Stimulated activated CD4-positive, alpha-beta T cell treated with anti-CD3 and anti-CD28 coated beads, Interleukin-4, amount 100 ng/mL, for 4 hours (primary cell): Measurements from ENCODE around the gene STAMBP.
"Not testable (repeated sequence)": the region's sequence is repeated elsewhere in the genome, so short reads cannot be mapped to it uniquely, and the experiment has no call there.

Experiments used
- DNase-seq, 2 experiments: peaks; one replicate each; pipeline ENCODE4 v3.0.0-alpha.2; 2020

Gene STAMBP

DNA sequence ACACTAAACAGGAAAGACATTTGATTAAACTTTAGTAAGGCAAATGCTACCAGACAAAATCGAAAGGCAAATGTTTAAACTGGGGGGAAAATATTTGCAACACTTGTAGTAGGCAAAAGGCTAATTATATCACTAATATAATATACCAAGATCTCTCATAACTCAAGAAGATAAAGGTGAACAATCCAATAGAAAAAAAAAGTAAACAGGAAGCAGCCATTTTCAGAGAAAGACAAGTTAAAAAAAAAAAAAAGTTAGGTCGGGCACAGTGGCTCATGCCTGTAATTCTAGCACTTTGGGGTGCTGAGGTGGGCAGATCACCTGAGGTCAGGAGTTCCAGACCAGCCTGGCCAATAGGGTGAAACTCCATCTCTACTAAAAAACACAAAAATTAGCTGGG is 59.6 kb downstream of the STAMBP start:
- no peak for DNase-seq

DNA sequence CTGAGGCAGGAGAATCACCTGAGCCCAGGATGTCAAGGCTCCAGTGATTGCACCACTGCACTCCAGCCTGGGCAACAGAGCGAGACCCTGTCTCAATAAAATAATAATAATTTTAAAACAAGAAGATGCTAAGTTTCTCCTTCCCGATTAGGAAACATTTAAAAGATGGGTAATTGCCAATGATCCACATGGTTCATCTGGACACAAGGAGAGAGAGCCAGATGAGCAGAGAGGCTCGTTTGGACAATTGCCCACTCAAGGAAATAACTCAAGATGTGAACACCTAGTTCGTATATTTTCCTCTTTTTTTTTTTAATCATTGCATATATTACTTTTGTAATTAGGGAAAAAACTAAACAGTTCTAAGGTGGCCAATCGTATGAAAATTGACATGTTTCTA is 60.4 kb downstream of the STAMBP start:
- DNase-seq: no peak

DNA sequence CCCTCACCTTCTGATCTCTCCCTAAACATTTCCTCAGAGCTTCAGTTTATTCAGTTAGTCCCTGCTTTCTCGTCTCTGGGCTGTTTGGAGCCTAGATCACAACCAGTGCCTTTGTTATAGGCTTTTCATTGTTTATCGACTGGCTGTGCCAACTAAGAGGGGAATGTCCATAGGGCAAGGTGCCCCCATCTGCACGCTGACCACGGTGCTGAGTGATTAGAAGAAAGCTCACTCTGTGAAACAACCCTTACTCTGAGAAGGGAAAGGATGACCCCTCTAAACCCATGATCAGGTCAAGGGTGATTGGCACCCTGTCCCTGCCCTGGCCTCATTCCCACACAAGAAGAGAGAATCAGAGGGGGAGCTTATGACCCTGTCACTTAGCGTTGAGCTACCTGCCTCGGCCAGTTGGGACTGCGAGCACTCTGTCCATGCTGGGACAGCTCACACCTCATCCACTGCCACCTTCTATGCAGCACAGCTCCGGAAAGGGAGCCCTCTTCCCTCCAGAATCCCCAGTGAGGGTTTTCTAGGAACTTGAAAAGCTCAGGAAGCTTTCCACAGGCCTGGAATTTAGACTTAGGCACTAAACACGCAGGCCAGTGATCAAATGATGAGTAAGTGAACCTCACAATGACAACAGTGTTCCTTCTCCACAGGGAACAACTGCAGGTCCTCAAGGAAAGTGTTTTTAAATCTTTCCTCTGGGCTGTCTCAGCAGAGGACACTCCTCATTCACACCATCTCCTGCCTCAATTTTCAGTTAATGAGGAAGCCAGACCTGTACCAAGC is 61.7 kb downstream of the STAMBP start:
- DNase-seq: no peak

DNA sequence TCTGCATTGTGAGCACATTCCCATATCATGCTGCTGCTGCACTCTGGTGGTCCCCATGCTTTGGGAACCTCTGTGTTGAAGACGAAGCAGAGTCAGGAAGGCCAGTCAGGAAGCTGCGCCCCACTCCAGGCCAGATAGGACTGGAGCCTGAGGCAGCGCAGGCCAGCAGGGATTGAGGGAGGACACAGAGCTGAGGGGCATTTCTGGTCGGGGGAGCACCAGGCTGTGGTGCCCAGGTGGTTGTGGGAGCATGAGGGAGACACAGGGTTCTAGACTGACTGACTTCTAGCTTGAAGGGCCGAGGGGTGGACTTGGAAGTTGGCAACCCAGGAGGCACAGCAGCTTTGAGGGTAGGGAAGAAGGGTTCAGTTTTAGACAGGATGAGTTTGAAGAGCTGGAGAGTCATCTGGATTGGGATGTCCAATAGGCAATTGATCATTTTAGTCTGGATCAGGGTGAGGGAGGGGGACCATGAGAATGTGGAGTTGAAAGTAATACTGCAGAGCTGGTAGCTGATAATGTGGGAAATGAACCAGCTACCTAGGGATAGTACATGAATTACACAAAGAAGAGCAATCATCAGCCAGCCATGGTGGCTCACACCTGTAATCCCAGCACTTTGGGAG is 62.6 kb downstream of the STAMBP start:
- no peak for DNase-seq

DNA sequence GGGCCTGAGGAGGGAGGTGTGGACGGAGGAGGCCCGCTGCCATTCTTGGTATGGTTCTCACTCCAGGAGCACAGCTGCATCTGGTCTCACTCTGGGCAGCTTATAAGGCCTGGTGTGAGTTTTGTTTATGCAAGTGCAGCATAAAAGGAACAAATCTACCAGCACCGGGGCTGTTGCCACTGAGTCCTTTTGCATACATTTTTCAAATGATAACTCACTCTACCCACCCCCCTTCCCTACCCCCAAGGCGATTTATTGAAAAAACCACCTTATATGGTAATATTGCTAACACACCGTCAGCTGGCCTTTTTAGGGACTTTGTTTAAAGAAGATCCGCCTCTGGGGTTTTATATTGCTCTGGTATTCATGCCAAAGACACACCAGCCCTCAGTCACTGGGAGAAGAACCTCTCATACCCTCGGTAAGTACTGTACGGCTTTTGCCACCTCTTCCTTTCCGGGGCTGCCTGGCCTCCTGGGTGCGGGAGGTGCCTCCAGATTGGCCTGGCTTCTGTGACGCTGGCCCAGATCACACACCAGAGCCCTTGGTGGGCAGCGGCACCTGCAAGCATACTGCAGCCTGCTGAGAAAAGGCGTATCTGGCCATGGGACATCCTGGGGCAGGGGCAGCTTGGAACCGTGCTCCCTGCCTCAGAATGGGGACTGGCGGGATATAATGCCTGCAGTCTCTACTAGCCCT is 64.0 kb downstream of the STAMBP start, which contains the start of gene ACTG2:
Gene ACTG2, plus strand, starts transcription at position 378 of the 699 bp plus-strand sequence. CDS start 8,304 bp downstream, outside the sequence.
- no peak for DNase-seq

DNA sequence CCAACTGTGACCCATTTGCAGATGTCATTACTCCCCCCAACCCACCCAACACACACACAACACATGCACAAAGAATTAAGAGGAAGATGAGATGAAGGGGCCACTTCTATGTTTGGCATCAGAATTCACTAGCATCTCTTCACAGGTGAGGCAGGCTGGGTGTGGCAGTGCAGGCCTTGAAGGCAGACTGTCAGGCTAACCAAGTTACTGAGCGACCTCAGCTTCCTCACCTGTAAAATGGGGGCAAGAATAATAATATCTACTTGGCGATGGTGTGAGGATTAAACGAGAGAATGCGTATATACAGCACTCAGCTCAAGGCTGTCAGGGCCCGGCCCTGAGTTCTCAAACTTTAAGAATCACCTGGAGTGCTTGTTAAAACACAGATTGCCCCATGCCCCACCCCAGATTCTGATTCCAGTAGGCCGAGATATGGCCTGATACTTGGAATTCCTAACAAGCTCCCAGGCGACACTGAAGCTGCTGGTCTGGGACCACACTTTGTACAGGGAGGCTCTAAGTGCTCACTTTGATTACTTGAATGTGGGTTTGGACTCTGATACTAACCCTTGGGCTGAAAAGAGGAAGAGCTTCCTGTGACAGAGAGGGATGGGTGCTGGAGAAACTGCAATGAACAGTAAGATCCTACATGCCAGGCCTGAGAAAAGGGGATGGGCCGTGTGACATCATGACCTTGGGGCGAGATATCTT is 65.2 kb downstream of the STAMBP start:
- no peak for DNase-seq

DNA sequence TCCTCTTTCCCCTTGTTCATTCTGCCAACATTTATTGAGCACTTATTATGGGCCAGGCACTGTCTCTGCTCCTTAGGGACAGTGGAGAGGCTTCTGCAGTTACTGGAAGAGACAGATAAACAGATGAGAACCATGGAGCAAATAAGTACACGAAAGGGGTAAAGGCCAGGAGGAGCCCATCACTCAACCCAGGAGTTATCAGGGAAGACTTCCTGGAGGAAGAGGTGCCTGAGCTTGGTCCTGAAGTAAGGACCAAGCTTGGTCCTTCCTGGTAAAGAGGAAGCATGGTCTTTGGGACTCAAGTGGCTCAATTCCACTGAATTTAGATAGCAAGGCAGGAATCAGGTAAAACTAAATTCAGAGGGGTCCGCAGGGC is 65.7 kb downstream of the STAMBP start:
- DNase-seq: no peak

DNA sequence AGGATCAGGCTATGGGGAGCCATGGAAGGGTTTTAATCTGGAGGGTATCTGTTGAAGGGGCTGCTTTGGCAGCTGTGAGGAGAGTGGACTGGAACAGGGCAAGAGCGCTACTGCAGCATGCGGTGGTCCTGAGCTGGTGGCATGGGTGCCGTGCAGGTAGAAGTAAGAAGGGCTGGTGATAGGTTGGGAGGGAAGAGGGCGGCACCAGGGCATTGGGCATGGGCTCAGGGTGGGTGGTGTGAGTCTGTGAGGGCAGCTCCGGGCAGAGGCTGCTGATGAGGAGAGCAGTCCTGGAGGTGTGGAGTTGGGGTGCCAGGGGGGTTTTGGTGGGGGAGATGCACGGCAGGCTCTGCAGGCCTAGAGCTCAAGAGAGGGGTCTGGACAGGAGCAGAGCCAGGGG is 66.1 kb downstream of the STAMBP start:
- DNase-seq: no peak

DNA sequence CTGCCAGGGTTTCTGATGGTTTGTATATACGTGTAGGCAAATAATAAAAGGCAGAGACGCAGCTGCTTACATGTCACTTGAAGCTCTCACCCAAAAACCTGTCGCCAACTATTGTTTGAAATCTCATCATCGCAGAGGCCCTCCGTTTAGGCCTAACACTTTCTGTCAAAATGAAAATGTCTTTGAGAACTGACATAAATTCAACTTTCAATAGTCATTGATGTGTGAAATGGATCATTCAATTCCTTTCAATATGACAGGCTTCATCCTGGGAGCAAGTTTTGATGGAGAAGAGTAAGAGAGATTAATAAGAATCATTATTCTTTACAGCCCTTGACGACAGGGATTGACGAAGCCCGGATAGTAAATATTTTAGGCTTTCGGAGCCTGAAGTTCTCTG is 66.7 kb downstream of the STAMBP start:
- DNase-seq: no peak

DNA sequence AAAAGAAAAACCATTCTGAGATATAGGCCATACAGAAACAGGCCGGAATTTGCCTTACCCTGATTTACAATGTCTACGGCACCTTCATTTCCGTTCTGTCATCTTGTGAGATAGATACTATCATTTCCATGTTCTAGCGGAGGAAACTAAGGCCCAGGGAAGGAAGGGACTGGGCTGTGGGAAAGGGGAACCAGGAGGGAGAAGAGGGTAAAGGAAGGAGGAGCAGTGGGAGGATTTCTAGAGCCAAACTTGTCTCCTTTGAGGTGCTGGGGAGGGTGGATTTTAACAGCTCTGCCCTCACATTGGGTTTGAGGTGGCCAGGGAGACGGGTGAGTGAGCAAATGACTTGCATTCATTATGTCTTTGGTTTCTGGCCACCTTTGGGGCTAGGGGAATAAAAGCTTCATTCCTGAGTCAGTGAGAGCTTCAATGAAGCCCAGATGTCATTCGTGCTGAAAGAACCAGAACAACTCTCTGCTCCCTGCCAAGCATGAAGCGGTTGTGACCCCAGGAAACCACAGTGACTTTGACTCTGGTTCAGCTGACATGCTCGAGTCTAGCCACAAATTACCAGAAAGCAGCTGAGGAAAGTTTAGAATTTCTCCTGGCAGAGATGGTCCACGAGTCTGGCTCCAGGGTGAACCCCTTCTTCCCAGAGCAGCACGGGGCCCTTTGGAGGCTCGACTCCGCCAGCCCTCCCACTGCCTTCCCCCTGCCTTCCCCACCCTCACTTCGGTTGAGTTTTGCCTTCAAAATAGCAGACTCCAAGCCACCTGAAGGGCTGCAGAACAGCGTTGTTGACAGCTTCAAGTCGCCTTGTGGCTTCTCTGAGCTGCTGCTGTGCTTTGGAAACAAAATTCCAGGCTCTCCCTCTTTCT is 67.8 kb downstream of the STAMBP start:
- DNase-seq: peak in 1 of 2 experiments; percentile 24

DNA sequence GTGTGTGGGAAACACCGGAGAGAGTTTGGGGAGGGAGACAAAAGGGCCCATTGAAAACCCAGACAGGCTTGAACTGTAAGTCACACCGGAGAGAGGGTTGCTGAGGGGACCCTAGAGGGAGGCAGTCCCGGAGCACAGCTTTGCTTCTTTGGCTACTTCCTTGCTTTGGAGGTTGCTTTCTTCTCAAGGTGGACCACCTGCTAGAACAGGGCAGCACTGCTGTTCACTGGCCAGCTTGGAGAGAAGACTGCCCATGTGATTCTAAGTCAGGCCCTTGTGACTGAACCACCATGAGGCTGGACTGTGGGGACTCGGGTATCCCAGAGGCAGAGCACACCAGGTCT is 68.5 kb downstream of the STAMBP start:
- no peak for DNase-seq

DNA sequence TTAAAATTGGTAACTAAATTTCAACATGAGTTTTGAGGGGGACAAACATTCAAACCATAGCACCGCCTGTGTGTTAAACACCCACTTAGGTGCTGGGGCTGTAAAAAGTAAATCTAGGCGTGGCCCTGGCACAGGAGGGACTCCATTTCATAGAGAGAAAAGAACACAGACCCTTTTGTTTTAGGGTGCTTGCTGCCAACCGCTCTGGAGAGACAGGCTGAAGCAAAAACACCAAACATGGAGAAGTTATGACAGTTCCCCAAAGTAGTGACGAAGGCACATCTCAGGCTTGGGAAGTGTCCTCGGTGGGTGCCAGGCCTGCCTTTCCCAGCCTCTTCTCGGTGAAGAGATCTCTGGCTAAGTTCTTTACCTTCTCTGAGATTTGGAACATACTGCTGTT is 69.2 kb downstream of the STAMBP start:
- no peak for DNase-seq

DNA sequence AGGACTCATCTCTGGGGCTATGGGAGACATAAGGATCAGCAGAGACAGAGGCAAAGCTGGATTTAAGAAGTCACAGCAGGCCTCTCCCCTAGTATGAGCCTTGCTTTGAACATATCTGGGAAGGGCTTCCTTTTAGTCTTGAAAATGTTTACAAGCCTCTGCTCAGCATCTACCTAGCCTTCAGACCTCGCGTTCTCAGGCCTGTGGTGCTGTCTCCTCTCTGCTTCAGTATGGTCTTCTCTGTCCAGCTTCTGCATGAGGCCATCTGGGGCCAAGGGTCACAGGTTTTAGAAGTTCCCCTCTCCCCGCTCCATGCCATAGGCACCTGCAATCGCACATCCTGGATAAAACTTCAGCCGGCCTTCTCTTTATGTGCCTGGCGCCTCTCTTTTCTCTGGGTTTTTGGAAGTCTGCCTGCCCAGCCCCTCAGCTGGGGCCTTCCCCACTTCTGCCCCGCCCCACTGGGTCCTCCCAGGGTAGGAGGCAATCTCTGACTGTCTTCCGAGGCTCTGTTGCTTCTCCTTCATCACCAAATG is 71.1 kb downstream of the STAMBP start:
- DNase-seq: no peak

DNA sequence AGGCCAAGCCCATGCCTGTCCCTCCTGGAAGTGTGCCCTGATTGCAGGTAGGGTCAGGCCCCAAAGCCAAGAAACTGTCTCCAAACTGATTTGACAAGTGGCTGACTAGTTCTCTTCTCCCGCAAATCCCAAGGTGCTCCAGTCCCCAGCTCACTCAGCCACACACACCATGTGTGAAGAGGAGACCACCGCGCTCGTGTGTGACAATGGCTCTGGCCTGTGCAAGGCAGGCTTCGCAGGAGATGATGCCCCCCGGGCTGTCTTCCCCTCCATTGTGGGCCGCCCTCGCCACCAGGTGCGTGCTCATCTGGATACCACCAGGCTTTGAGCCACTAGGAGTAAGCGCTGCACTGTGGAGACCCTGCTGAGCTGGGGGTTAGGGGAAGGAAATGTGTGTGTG is 72.4 kb downstream of the STAMBP start:
- no peak for DNase-seq

DNA sequence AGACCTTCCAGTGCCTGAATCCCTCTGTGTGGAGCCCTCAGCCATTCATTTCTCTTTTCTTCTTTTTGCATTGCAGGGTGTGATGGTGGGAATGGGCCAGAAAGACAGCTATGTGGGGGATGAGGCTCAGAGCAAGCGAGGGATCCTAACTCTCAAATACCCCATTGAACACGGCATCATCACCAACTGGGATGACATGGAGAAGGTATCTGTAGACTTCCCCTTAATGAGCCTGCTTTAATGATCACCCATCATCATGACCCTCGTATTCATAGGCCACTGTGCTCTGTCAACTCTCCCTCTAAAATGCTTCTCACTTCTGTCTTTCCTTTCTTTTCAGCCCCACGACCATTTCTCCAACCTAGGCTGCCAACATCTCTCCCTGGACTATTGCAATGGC is 73.5 kb downstream of the STAMBP start:
- no peak for DNase-seq

DNA sequence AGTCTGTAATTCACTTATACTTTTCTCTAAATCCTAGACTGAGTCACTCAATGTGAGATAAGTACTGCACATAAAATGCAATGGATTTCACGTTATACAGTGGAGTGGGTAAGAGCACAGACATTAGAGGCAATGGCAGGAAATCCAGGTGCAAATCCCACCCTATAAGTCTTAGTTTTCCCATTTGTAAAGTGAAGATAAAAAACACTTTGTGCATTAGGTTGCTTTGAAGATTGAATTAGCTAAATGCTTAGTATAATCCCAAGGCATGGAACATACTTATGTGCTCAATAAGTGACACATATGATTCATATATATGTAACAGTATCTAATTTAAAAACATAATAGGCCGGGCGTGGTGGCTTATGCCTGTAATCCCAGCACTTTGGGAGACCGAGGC is 74.6 kb downstream of the STAMBP start:
- no peak for DNase-seq

DNA sequence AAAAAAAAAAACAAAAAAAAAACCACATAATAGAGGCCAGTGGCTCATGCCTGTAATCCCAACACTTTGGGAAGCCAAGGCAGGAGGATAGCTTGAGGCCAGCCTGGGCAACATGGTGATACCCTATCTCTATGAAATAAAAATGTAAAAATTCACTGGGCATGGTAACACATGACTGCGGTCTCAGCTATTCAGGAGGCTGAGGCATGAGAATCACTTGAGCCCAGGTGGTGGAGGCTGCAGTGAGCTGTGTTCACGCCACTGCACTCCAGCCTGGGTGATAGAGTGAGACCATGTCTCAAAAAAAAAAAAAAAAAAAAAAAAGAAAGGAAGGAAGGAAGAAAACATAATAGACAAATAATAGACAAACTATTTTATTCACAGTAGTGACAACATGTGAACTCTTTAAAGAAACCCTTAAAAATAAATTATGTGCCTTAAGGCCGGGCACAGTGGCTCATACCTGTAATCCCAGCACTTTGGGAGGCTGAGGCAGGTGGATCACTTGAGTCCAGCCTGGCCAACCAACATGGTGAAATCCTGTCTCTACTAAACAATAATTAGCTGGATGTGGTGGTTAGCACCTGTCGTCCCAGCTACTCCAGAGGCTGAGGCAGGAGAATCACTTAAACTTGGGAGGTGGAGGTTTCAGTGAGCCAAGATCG is 75.3 kb downstream of the STAMBP start:
- not testable (repeated sequence) for DNase-seq

DNA sequence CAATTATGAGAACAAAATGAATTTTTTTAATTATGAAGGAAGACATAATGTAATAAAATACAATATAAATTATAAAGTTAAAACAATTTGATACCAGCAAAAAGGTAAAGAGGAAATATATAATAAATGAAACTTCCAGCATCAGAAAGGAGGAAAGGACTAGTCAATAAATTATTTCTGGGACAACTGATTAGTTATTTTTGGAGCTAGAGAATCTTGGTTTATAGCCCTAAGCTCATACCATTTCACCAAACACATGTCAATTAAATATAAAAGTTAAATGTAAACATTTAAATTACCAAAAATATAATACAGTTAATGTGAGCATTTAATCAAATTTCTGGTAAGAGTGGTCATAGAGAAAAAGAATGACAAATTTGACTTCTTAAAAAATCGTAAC is 76.2 kb downstream of the STAMBP start:
- no peak for DNase-seq

DNA sequence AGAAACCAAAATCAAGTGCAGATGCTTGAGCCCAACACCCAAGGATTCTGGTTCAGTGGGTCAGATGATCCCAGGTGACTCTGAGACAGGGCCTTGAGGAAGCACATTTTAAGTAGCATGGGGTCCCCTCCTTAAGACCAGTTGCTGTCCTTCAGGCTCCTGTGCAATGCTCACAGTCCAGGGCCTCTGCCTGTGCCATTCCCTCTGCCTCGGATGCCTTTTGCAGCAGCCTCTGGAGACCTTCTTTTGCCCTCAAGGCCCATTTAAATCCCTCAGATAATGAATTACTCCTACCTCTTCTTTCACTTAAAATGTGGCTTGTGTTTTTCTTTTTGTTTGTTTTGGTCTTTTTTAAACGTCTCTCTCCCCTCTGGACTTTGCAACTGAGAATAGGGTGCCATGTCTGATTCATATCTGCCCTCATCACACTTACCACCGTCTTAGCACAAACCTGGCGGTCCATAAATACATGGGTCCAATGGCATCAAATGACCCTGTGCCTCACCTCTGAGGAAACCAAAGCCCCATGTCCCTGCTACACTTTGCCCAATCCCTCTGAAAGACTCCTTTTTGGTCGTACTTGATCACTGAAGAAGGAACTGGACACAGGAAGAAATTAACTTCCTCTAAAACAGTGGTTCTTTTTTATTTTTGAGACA is 78.2 kb downstream of the STAMBP start:
- no peak for DNase-seq

DNA sequence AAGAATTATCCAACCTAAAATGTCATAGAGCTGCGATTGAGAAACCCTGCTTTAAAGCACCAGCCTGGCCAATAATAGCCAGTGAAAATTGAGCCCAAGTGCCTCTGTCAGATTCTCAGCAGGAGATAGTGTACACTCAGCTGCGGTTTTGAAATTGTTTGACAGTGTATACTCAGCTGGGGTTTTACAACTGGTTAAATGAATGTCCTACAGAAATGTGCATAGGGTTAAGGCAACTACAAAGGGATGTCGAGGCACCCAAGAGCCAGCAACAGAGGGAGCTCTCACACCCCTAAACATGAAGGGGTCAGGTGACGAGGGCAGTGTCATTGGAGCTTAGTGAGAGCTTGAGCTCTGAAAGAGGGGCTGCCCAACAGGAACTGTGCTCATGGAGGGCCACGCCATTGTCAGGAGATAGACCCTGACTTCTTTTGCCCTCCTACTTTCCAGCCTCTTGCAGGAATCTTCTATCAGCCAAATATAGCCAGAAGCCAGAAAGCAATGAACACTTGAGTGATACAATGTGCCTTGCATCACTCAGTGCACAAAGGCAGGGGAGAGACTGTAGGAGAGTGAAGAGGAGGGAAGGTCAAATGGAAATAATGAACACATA is 79.2 kb downstream of the STAMBP start:
- DNase-seq: peak; percentile 30 to 54
